Adrenal gland (tissue), 5 donors: Measurements from ENCODE around the gene VIPR1.
A peak's percentile ranks its signal among the peaks of the same experiment; 100 is the strongest.

ENCODE experiments used
- CTCF ChIP-seq, 6 experiments: fragments of 450-650 bp in 4 of 6; fragments of 200-600 bp in 2 of 6; sonication (generic) in 1 of 6; IDR thresholded peaks; 1 replicate in 5 of 6; 2 replicates in 1 of 6; pipeline versions ENCODE4 v1.5.1 to v1.8.0; 2016 to 2021; ENCODE audit warnings: antibody characterized with exemption in 6 of 6, mild to moderate bottlenecking in 2 of 6, moderate library complexity in 1 of 6
- POLR2A ChIP-seq, 2 donors: fragments of 450-650 bp; IDR thresholded peaks; one replicate each; pipeline ENCODE4 v1.6.1; 2017; ENCODE audit warnings: antibody characterized with exemption in 2 of 2, mild to moderate bottlenecking in 2 of 2, moderate library complexity in 1 of 2
- donor health status: DM: no; HTN: no; CAD: no.

- TF ChIP-seq CTCF (IDR thresholded peaks at IDR 0.05): peak in 3 of 6 experiments; percentile 10 to 27 (median 17)
- peak; percentile 55 to 87 for TF ChIP-seq POLR2A (IDR thresholded peaks at IDR 0.05)
Observed at GRCh38 chr3:42581709-42582473, 79.4 kb downstream of the VIPR1 start, which contains the start of gene SEC22C.
